Glomerular visceral epithelial cell (primary cell): ENCODE results near the gene MAGEA3.
"Not testable (repeated sequence)": the region's sequence is repeated elsewhere in the genome, so short reads cannot be mapped to it uniquely, and the experiment has no call there.

Experiments used
- DNase-seq: peaks from one replicate; pipeline ENCODE4 v3.0.0-alpha.2; 2016; ENCODE audit errors: extremely low spot score

MAGEA3 gene, protein sequence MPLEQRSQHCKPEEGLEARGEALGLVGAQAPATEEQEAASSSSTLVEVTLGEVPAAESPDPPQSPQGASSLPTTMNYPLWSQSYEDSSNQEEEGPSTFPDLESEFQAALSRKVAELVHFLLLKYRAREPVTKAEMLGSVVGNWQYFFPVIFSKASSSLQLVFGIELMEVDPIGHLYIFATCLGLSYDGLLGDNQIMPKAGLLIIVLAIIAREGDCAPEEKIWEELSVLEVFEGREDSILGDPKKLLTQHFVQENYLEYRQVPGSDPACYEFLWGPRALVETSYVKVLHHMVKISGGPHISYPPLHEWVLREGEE

DNA sequence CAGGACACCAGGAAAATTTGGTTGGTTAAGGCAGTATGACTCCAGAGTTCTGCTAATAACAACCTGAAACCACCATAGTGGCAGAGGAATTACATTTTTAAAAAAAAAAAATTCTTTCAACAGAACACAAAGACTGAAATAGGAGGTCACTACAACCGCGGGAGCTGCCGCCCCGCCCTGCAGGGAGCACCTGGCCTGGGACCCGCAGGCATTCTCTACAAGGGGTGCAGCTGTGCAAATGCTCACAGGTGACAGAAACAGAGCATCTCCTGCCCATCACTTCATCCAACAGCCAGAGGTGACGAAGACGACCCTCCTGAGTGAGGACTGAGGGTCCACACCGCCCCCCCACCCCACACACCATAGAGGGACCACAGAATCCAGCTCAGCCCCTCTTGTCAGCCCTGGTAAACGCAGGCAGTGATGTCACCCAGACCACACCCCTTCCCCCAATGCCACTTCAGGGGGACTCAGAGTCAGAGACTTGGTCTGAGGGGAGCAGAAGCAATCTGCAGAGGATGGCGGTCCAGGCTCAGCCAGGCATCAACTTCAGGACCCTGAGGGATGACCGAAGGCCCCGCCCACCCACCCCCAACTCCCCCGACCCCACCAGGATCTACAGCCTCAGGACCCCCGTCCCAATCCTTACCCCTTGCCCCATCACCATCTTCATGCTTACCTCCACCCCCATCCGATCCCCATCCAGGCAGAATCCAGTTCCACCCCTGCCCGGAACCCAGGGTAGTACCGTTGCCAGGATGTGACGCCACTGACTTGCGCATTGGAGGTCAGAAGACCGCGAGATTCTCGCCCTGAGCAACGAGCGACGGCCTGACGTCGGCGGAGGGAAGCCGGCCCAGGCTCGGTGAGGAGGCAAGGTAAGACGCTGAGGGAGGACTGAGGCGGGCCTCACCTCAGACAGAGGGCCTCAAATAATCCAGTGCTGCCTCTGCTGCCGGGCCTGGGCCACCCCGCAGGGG, at the start of gene MAGEA3:
TSS of gene MAGEA3 (plus strand) at position 843 of the 980 bp plus-strand sequence. CDS start 2,039 bp downstream, outside the sequence.
- DNase-seq: not testable (repeated sequence)

DNA sequence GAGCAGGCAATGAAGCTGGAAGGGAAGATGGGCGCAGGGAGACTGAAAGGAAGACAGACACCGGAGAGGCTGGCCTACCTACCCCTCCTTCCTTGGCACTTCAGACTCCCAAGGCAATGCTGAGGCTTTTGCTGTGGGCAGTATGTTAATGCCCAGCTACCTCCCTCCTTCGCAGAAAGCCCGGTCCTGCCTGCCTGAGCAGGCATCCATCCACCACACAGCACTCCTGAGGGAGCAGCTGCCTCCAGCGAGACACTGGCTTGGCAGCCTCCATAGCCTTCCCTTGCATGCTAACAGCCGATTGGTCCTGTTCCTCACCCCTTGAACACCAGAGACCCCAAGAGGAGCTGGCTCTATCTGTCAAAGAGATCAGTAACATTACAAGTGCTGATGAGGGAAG, 46.5 kb upstream of the MAGEA3 start:
- DNase-seq: no peak

DNA sequence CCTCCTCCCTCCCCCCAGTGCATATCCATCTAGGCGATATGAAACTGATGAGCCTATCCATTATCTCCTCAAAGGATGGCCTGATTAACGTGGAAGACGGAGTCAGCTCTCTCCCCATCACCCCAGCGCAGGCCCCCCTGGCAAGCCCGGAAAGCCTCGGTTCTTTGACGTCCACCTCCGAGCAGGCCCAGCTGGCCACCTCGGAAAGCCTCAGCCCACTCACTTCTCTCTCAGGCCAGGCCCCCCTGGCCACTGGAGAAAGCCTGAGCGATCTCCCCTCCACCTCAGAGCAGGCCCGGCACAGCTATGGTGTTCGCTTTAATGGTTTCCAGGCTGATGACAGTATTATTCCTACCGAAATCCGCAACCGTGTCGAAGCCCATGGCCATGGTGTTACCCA, 46.1 kb upstream of the MAGEA3 start:
- DNase-seq: no peak

DNA sequence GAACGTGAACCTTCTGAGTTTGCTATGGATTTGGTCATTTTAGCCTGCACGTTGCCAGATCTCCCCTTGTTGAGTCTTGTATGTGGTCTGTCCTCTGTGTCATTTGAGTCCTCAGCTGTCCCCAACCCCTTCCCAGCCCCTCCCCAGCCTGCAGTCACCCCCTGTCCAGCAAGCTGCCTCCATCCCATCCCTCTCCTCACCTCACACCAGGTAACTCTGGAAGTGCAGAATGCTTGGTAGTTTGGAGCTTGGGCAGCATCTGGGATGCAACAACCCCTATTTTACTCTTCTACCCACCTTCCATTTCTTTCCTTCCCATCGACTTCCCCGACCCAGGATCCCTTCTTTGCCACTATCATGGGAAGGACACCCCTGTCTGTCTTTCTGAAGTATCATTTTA, 42.5 kb upstream of the MAGEA3 start:
- DNase-seq: no peak

DNA sequence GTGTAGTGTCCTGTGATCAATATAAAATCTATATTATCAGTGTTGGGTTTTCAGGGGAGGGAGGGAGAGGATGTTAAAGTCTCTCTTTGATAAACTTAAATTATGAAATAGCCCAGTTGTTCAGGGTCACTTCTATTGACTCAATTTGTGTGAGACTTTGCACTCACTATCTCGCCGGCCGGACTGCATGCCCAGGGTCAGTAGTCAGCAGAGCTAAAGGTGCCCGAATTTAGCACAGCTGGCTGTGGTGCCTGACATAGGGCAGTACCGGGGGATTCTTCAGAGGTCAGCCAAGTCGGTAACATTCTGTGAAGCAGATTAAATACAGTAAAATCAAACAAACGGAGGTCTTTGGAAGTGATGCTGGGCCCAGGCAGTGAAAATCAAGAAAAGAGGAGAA, 41.7 kb upstream of the MAGEA3 start:
- DNase-seq: no peak

DNA sequence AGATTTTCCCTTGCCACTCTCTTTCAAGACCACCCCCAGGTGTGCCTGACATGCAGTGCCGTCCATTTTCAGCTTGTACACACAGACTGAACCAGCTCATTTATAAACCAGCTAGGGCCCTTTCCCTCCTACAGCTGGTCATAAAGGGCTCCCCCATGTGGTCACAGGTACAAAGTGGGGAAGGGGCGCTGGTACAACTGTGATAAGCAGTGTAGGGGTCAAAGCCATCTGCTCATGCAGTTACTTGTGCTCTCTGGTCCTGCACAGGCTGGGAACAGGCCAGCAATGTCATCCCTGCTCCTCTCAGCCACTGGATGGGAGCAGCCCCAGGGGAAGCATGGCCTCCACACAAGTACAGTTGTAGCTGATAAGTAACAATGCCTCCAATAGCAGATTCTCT, 40.3 kb upstream of the MAGEA3 start:
- DNase-seq: no peak

DNA sequence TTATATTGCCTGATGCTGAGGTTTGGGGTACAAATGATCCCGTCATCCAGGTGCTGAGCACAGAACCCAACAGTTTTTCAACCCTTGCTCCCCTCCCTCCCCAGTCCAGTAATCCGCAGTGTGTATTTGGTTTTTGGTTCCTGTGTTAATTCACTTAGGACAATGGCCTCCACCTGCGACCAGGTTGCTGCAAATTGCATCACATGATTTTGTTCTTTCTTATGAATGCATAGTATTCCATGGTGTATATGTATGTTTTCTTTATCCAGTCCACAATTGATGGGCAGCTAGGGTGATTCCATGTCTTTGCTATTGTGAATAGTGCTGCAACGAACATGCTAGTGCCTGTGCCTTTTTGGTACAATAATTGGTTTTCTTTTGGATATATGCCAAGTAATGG, 35.5 kb upstream of the MAGEA3 start:
- no peak for DNase-seq

DNA sequence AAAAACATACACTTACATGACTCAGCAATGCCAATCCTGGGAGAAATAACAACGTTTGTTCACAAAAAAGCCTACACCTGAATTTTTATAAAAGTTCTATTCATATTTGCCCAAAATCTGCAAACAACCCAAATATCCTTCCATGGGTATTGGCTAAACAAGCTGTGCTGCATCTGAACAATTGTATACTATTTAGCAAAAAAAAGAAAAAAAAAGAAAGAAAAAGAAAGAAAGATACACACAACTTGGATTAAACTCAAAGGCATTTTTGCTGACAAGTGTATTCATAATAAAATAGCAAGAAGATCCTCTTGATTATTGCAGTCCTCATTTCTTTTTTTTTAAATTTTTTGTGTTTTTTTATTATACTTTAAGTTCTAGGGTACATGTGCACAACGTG, 24.5 kb upstream of the MAGEA3 start:
- DNase-seq: no peak

DNA sequence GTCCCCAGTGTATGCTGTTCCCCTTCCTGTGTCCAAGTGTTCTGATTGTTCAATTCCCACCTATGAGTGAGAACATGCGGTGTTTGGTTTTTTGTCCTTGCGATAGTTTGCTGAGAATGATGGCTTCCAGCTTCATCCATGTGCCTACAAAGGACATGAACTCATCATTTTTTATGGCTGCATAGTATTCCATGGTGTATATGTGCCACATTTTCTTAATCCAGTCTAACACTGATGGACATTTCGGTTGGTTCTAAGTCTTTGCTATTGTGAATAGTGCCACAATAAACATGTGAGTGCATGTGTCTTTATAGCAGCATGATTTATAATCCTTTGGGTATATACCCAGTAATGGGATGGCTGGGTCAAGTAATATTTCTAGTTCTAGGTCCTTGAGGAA, 23.9 kb upstream of the MAGEA3 start:
- DNase-seq: not testable (repeated sequence)

DNA sequence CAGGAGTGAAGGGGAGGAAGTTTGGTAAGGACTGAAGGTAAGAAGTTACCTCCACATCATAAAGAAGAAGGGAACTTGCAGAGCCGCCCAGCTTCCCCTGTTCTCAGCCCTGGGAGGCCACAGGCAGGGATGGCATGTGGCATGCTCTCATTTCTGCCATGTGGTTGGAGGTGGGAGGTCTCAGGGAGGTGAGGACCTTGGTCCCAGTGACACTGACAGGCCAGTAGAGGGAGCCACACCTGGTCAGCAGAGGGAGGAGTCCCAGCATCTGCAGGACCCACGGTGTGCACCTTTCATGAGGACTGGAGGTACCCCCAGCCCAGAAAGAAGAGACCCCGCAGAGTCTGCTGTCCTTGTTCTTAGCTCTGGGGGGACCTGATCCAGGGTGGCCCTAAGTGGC, 17.6 kb upstream of the MAGEA3 start:
- DNase-seq: not testable (repeated sequence)

DNA sequence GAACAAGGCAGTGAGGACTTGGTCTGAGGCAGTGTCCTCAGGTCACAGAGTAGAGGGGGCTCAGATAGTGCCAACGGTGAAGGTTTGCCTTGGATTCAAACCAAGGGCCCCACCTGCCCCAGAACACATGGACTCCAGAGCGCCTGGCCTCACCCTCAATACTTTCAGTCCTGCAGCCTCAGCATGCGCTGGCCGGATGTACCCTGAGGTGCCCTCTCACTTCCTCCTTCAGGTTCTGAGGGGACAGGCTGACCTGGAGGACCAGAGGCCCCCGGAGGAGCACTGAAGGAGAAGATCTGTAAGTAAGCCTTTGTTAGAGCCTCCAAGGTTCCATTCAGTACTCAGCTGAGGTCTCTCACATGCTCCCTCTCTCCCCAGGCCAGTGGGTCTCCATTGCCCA, 1.8 kb downstream of the MAGEA3 start:
- DNase-seq: not testable (repeated sequence)

DNA sequence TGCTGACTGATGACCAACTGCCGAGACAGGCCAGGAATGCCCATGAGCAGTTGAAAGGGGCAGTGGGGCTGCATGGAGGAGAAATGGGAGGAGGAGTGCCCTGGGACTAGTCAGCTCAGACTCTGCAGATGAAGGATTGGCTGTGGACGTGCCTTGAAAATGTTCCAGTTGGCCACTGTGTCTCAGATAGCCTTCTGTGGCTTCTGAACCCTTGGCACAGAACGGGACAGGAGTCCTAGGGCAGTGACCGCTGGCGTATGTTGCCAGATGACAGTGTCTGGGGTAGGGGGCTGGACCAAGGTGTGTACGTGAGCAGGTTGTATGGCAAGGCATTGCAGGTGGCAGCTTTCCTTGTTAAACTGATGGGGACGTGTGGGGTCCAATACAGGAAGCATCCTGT, 7.9 kb downstream of the MAGEA3 start:
- DNase-seq: not testable (repeated sequence)

DNA sequence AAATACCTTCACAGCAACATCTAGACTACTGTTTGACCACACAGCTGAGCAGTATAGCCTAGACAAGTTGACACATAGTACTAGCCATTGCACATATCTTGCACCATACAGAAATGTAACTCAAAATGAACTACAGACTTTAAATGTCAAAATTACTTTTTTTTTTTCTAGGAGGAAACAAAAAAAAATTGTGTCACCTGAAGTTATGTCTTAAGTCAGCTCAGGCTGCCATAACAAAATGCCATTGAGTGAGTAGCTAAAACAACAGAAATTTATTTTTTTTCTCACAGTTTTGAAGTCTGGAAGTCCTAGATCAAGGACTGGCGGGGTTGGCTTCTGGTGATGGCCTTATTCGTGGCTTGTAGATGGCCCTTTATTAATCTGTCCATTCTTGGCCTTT, 10.6 kb downstream of the MAGEA3 start, which contains the start of gene CSAG2:
TSS of gene CSAG2 (minus strand) at position 101 of the 400 bp plus-strand sequence. CDS start 161 bp downstream, outside the sequence.
- not testable (repeated sequence) for DNase-seq

DNA sequence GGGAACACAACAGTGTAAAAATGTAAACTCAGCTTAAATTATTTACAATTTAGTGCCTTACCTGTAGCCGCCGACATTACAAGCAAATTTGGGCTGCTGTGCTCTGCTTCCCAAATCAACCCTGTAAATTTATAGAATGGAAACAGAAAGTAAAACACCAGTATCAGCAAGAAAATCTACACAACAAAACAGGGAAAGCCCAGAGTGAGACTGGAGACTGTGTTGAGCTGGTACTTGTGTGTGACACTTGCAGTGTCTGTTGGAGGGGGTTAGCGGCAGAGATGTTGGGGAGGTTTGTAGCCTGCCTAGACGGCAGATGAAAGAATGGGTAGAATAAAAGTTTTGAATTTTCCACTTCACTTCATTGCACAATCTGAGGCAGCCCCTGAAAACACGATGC, 14.6 kb downstream of the MAGEA3 start:
- DNase-seq: not testable (repeated sequence)

DNA sequence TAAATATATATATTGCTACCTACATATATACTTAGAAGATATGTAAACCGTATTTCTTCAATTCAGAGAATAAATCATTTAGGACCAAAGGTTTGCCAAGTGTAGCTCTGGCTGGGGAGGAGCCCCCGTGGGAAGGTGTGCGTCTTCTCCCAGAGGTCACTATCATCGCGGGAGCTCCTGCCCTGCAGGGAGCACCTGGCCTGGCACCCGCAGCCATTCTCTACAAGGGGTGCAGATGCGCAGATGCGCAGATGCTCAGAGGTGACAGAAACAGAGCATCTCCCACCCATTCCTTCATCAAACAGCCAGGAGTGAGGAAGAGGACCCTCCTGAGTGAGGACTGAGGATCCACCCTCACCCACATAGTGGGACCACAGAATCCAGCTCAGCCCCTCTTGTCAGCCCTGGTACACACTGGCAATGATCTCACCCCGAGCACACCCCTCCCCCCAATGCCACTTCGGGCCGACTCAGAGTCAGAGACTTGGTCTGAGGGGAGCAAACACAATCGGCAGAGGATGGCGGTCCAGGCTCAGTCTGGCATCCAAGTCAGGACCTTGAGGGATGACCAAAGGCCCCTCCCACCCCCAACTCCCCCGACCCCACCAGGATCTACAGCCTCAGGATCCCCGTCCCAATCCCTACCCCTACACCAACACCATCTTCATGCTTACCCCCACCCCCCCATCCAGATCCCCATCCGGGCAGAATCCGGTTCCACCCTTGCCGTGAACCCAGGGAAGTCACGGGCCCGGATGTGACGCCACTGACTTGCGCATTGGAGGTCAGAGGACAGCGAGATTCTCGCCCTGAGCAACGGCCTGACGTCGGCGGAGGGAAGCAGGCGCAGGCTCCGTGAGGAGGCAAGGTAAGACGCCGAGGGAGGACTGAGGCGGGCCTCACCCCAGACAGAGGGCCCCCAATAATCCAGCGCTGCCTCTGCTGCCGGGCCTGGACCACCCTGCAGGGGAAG, 15.5 kb downstream of the MAGEA3 start, which contains the start of gene MAGEA2B:
TSS of gene MAGEA2B (plus strand) at position 814 of the 973 bp plus-strand sequence. CDS start 2,479 bp downstream, outside the sequence.
- not testable (repeated sequence) for DNase-seq

DNA sequence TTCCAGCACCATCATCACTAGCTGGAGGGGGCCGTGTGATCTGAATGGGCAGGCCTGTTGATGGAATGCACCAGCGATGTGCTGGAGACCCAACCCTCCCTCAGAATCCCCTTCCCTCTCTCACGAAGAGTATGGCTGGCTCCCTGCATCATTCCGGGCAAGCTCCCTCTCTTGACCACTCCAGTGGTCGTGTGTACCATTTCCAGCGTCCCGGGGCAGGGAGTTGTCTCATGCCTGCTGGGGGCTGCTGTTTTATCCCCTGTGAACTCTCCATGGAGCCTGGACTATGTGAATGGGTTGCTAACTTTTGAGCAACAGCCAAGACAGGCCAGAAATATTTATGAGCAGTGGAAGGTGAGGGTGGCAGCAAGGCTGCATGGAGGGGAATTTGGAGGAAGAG, 26.8 kb downstream of the MAGEA3 start:
- no peak for DNase-seq

DNA sequence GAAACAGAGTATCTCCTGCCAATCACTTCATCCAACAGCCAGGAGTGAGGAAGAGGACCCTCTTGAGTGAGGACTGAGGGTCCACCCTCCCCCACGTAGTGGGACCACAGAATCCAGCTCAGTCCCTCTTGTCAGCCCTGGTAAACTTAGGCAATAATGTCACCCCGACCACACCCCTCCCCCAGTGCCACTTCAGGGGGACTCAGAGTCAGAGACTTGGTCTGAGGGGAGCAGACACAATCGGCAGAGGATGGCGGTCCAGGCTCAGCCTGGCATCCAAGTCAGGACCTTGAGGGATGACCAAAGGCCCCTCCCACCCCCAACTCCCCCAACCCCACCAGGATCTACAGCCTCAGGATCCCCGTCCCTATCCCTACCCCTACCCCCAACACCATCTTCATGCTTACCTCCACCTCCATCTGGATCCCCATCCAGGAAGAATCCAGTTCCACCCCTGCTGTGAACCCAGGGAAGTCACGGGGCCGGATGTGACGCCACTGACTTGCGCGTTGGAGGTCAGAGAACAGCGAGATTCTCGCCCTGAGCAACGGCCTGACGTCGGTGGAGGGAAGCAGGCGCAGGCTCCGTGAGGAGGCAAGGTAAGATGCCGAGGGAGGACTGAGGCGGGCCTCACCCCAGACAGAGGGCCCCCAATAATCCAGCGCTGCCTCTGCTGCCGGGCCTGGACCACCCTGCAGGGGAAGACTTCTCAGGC, 34.8 kb downstream of the MAGEA3 start, which contains the start of the genes CSAG1 and MAGEA12:
TSS of gene CSAG1 (minus strand) at position 461 of the 715 bp plus-strand sequence. CDS start 1,261 bp downstream, outside the sequence.
TSS of gene MAGEA12 (plus strand) at position 497 of the 715 bp plus-strand sequence. CDS start 2,405 bp downstream, outside the sequence.
- no peak for DNase-seq

DNA sequence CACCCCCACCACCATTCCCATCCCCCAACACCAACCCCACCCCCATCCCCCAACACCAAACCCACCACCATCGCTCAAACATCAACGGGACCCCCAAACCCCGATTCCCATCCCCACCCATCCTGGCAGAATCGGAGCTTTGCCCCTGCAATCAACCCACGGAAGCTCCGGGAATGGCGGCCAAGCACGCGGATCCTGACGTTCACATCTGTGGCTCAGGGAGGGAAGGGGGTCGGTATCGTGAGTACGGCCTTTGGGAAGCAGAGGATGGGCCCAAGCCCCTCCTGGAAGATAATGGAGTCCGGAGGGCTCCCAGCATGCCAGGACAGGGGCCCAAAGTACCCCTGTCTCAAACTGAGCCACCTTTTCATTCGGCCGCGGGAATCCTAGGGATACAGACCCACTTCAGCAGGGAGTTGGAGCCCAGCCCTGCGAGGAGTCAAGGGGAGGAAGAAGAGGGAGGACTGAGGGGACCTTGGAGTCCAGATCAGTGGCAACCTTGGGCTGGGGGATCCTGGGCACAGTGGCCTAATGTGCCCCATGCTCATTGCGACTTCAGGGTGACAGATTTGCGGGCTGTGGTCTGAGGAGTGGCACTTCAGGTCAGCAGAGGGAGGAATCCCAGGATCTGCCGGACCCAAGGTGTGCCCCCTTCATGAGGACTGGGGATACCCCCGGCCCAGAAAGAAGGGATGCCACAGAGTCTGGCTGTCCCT, 35.7 kb downstream of the MAGEA3 start:
- DNase-seq: not testable (repeated sequence)

DNA sequence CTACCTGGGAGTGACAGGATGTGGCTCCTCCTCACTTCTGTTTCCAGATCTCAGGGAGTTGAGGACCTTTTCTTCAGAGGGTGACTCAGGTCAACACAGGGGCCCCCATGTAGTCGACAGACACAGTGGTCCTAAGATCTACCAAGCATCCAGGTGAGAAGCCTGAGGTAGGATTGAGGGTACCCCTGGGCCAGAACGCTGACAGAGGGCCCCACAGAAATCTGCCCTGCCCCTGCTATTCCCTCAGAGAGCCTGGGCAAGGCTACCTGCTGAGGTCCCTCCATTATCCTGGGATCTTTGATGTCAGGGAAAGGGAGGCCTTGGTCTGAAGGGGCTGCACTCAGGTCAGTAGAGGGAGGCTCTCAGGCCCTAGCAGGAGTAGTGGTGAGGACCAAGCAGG, 36.5 kb downstream of the MAGEA3 start:
- DNase-seq: no peak
